ENCODE data around the gene ZNF557.
A peak's percentile ranks its signal among the peaks of the same experiment; 100 is the strongest.

ZNF557 gene

DNA sequence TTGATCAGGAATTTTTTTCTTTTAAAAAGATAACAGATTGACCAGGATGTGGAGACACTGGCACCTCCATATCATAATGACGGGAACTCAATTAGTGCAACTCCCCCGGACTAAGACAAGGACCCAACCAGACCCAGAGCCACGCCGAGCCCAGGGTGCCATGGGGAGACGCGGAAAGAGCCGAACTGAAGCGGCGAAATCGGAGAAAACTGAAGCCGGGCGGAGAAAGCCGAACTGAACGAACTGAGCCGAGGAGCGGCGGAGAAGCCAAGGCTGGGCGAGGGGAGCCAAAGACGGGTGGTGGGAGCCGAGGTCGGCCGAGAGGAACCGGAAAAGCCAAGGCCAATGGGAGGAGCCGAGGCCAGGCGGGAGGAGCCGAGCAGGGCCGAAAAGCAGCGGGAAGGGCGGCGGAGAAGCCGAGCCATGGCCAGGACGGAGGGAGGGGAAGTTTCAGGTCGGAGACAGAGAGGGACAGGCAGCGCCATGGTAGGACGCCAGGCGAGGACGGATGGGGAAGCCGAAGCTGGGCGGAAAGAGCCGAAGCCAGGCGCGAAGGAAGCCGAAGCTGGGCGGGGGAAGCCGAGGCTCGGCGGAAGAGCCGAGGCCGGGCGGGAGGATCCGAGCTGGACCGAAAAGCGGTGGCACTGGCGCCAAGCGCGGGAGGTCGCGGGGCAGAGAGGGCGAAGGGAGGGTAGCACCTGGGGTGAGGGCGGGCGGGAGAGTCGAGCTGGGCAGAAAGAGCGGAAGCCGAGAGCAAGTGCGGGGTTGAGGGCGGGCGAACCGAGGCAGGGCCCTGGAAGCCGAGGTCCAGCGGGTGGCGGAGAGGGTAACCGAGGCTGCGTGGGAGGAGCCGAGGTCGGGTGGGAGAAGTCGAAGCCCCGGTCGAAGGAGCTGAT is 29.4 kb downstream of the ZNF557 start:
- TF ChIP-seq, protein P1, sequence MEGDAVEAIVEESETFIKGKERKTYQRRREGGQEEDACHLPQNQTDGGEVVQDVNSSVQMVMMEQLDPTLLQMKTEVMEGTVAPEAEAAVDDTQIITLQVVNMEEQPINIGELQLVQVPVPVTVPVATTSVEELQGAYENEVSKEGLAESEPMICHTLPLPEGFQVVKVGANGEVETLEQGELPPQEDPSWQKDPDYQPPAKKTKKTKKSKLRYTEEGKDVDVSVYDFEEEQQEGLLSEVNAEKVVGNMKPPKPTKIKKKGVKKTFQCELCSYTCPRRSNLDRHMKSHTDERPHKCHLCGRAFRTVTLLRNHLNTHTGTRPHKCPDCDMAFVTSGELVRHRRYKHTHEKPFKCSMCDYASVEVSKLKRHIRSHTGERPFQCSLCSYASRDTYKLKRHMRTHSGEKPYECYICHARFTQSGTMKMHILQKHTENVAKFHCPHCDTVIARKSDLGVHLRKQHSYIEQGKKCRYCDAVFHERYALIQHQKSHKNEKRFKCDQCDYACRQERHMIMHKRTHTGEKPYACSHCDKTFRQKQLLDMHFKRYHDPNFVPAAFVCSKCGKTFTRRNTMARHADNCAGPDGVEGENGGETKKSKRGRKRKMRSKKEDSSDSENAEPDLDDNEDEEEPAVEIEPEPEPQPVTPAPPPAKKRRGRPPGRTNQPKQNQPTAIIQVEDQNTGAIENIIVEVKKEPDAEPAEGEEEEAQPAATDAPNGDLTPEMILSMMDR (IDR thresholded peaks at IDR 0.05; ENCODE audit: insufficient read depth, low read length, poor library complexity, severe bottlenecking): no peak
- TF ChIP-seq EZH2phosphoT487 (conservative IDR thresholded peaks at IDR 0.05; ENCODE audit: low read length): no peak
- peak overlapping the region; percentile 82 for H2AFZ ChIP-seq (ENCODE audit: low read depth, low read length, severe bottlenecking)
- H3K36me3 ChIP-seq (ENCODE audit: low read length): no peaks in the 10 kb centered on the region

GRCh38 chr19:7099597-7099921 is 30.1 kb downstream of the ZNF557 start:
- no peaks in the 10 kb centered on the region for H3K36me3 ChIP-seq (ENCODE audit: low read length)
- peak overlapping the region; percentile 82 for H2AFZ ChIP-seq (ENCODE audit: low read depth, low read length, severe bottlenecking)
- H3K27ac ChIP-seq (ENCODE audit: low read depth, low read length): 0 out of 2 replicates have a peak overlapping the region, but pooled peaks have one; percentile 39

More for the DNA sequence above, 29.4 kb downstream of the ZNF557 start:
- 0 out of 2 replicates have a peak, but pooled peaks cover 5% of the 10 kb centered on the region for H3K9me3 ChIP-seq (ENCODE audit: insufficient read depth, low read length)
- peak overlapping the region; percentile 39; the same call in 1 of the 2 replicates for H3K27ac ChIP-seq (ENCODE audit: low read depth, low read length)
- H3K9me2 ChIP-seq (replicated peaks; ENCODE audit: insufficient read depth, low read length): no peaks in the 10 kb centered on the region
- peak overlapping the region; percentile 48 for H3K4me3 ChIP-seq (ENCODE audit: insufficient read depth, low read length, poor library complexity, severe bottlenecking)
- no peaks in the 10 kb centered on the region for H4K20me1 ChIP-seq (ENCODE audit: low read depth, low read length)
- peaks cover 8% of the 10 kb centered on the region; the same call in 1 of the 2 replicates for H3F3A ChIP-seq (ENCODE audit: insufficient read depth)
- H3K4me2 ChIP-seq (ENCODE audit: low read depth, low read length, poor library complexity, severe bottlenecking): peak overlapping the region; percentile 55
- no peaks in the 10 kb centered on the region for H3K79me2 ChIP-seq (ENCODE audit: insufficient read depth, low read length)
- H3K27me3 ChIP-seq (ENCODE audit: low read length): no peaks in the 10 kb centered on the region
- H3K9ac ChIP-seq (ENCODE audit: low read length): peak overlapping the region; percentile 61

DNA sequence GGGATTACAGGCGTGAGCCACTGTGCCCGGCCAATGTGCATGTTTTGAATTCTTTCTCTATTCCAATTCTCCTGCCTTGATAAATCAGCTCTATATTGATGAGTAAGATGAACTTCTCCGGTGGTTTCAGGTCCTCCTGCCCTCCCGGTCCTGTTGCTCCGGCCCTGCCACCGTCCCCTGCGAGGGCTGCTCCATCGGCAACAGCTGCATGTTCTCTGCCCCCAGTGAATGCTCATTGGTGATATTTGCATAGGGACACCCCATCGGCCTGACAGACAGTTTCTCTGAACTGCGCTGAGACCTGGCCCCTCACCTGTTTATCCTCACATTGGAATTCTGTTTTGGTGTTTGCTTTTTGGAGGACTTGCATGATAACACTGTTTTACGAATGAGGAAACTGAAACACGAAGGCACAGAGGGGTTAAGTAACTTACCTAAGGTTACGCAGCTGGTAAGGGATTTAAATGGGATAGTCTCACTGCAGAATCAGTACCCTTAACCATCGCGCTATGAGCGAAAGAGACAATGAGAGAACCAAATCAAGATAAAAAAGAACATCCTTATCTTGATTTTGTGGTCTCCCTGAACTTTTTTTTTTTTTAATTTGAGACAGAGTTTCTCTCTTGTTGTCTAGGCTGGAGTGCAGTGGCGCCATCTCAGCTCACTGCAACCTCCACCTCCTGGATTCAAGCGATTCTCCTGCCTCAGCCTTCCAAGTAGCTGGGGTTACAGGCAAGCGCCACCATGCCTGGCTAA is 32.2 kb downstream of the ZNF557 start:
- Histone ChIP-seq H3K27me3 (ENCODE audit: low read length) (no peaks in the 10 kb centered on the region), H3K4me3 (ENCODE audit: insufficient read depth, low read length, poor library complexity, severe bottlenecking) (no peak overlapping the region), H3K9ac (ENCODE audit: low read length) (no peak overlapping the region), H3K36me3 (ENCODE audit: low read length) (no peaks in the 10 kb centered on the region), H2AFZ (ENCODE audit: low read depth, low read length, severe bottlenecking) (no peak overlapping the region), H3K9me3 (ENCODE audit: insufficient read depth, low read length) (no peaks in the 10 kb centered on the region), H3K4me2 (ENCODE audit: low read depth, low read length, poor library complexity, severe bottlenecking) (no peak overlapping the region), H3K9me2 (replicated peaks; ENCODE audit: insufficient read depth, low read length) (no peaks in the 10 kb centered on the region), H3F3A (ENCODE audit: insufficient read depth) (peaks cover 8% of the 10 kb centered on the region; the same call in 1 of the 2 replicates), H3K79me2 (ENCODE audit: insufficient read depth, low read length) (no peaks in the 10 kb centered on the region), H3K27ac (ENCODE audit: low read depth, low read length) (no peak overlapping the region), H4K20me1 (ENCODE audit: low read depth, low read length) (no peaks in the 10 kb centered on the region)
- TF ChIP-seq, protein P1 (IDR thresholded peaks at IDR 0.05; ENCODE audit: insufficient read depth, low read length, poor library complexity, severe bottlenecking): no peak
- TF ChIP-seq EZH2phosphoT487 (conservative IDR thresholded peaks at IDR 0.05; ENCODE audit: low read length): no peak

More at GRCh38 chr19:7099597-7099921, 30.1 kb downstream of the ZNF557 start:
- TF ChIP-seq, protein P1 (IDR thresholded peaks at IDR 0.05; ENCODE audit: insufficient read depth, low read length, poor library complexity, severe bottlenecking): no peak
- TF ChIP-seq EZH2phosphoT487 (conservative IDR thresholded peaks at IDR 0.05; ENCODE audit: low read length): no peak
- Histone ChIP-seq H3K4me3 (ENCODE audit: insufficient read depth, low read length, poor library complexity, severe bottlenecking) (peak overlapping the region; percentile 48), H3K4me2 (ENCODE audit: low read depth, low read length, poor library complexity, severe bottlenecking) (peak overlapping the region; percentile 55), H3K9me3 (ENCODE audit: insufficient read depth, low read length) (0 out of 2 replicates have a peak, but pooled peaks cover 5% of the 10 kb centered on the region), H3K79me2 (ENCODE audit: insufficient read depth, low read length) (no peaks in the 10 kb centered on the region), H3F3A (ENCODE audit: insufficient read depth) (peaks cover 8% of the 10 kb centered on the region; the same call in 1 of the 2 replicates), H3K27me3 (ENCODE audit: low read length) (no peaks in the 10 kb centered on the region), H4K20me1 (ENCODE audit: low read depth, low read length) (no peaks in the 10 kb centered on the region), H3K9ac (ENCODE audit: low read length) (peak overlapping the region; percentile 61), H3K9me2 (replicated peaks; ENCODE audit: insufficient read depth, low read length) (no peaks in the 10 kb centered on the region)
